ENCODE measurements around the gene WDR38. TPM values are rescaled to one million over a fixed set of nuclear protein-coding genes. Genes with fewer than 3 reads are reported as not detected.

Gene WDR38
- total RNA-seq, 4 donors from 2014 or later, result not detected

- Histone ChIP-seq H3K36me3 (no peaks in the 10 kb centered on the region), H3K27me3 (no peaks in the 10 kb centered on the region), H3K4me1 (peaks cover 11 to 26% (median 24%) of the 10 kb centered on the region in 4 donors), H3K4me3 (no peak overlapping the region), H3K27ac (peak overlapping the region; percentile 13 to 83 (median 77)), H3K9me3 (no peaks in the 10 kb centered on the region)
- intact Hi-C loops (cut with DNase I; ENCODE audit: low total_unique reads), result no loop called here
- 83% methylated on average over 7 of the region's 7 CpGs; no CpG with 5 or more reads in 1 of the 2 donors for WGBS, 2 donors (ENCODE audit: low coverage in 1 of 2)
- DNase-seq, result no peak
- TF ChIP-seq POLR2AphosphoS5 (IDR thresholded peaks at IDR 0.05) (no peak), EP300 (IDR thresholded peaks at IDR 0.05; ENCODE audit: low read depth) (no peak), POLR2A (IDR thresholded peaks at IDR 0.05) (no peak)
- TF ChIP-seq, protein P1, sequence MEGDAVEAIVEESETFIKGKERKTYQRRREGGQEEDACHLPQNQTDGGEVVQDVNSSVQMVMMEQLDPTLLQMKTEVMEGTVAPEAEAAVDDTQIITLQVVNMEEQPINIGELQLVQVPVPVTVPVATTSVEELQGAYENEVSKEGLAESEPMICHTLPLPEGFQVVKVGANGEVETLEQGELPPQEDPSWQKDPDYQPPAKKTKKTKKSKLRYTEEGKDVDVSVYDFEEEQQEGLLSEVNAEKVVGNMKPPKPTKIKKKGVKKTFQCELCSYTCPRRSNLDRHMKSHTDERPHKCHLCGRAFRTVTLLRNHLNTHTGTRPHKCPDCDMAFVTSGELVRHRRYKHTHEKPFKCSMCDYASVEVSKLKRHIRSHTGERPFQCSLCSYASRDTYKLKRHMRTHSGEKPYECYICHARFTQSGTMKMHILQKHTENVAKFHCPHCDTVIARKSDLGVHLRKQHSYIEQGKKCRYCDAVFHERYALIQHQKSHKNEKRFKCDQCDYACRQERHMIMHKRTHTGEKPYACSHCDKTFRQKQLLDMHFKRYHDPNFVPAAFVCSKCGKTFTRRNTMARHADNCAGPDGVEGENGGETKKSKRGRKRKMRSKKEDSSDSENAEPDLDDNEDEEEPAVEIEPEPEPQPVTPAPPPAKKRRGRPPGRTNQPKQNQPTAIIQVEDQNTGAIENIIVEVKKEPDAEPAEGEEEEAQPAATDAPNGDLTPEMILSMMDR (IDR thresholded peaks at IDR 0.05), result no peak
- in situ Hi-C loops (cut with MboI; ENCODE audit: low pct_ligation_motif_present in 1 of 4, low pct_unique_long_range_greater_than_20kb in 1 of 4, low sequenced_read_pairs in 3 of 4), result no loop called here
Measured at GRCh38 chr9:124813041-124813440, 40.2 kb upstream of the WDR38 start.

GRCh38 chr9:124813501-124814163 is 39.6 kb upstream of the WDR38 start:
- WGBS, 2 donors (ENCODE audit: low coverage in 1 of 2), result 50 to 78% methylated on average over 1 to 11 of the region's 11 CpGs
- Histone ChIP-seq H3K36me3 (no peaks in the 10 kb centered on the region), H3K9me3 (no peaks in the 10 kb centered on the region), H3K4me3 (no peak overlapping the region), H3K4me1 (peaks cover 11 to 26% (median 24%) of the 10 kb centered on the region in 4 donors), H3K27me3 (no peaks in the 10 kb centered on the region), H3K27ac (peak overlapping the region; percentile 13 to 83 (median 77))
- DNase-seq, result no peak
- in situ Hi-C loops (cut with MboI; ENCODE audit: low pct_ligation_motif_present in 1 of 4, low pct_unique_long_range_greater_than_20kb in 1 of 4, low sequenced_read_pairs in 3 of 4), result no loop called here
- intact Hi-C loops (cut with DNase I; ENCODE audit: low total_unique reads), result no loop called here
- TF ChIP-seq POLR2AphosphoS5 (IDR thresholded peaks at IDR 0.05) (no peak), EP300 (IDR thresholded peaks at IDR 0.05; ENCODE audit: low read depth) (no peak), POLR2A (IDR thresholded peaks at IDR 0.05) (no peak)
- TF ChIP-seq, protein P1 (IDR thresholded peaks at IDR 0.05), result no peak

DNA sequence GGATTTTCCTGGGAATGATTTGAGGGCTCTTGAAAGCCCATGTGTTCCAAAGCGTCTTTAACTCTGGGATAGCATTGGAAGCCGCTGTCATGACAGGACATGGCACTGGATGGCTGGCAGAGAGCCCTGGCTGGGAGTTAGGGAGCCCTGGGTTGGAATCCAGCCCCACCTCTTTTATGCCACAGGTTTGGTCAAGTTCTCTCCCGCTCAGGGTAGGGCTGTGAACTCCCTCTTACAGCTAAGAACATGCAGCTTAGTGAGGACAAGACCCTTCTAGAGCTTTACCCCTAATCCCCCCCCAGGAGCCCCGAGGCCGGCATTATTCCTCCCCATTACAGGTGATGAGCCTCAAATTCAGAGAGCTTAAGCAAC is 39.1 kb upstream of the WDR38 start:
- H3K27me3 ChIP-seq, result no peaks in the 10 kb centered on the region
- no peaks in the 10 kb centered on the region for H3K9me3 ChIP-seq
- DNase-seq, result no peak
- no peak overlapping the region for H3K4me3 ChIP-seq
- 72 to 90% methylated on average over 3 to 5 of the region's 5 CpGs for WGBS, 2 donors (ENCODE audit: low coverage in 1 of 2)
- no peaks in the 10 kb centered on the region for H3K36me3 ChIP-seq
- intact Hi-C loops (cut with DNase I; ENCODE audit: low total_unique reads), result no loop called here
- in situ Hi-C loops (cut with MboI; ENCODE audit: low pct_ligation_motif_present in 1 of 4, low pct_unique_long_range_greater_than_20kb in 1 of 4, low sequenced_read_pairs in 3 of 4), result no loop called here
- H3K4me1 ChIP-seq, result peaks cover 11 to 26% (median 24%) of the 10 kb centered on the region in 4 donors
- peak overlapping the region in 3 of 4 donors; percentile 74 to 83 (median 80) for H3K27ac ChIP-seq
- TF ChIP-seq, protein P1 (IDR thresholded peaks at IDR 0.05), result no peak
- TF ChIP-seq POLR2A (IDR thresholded peaks at IDR 0.05) (no peak), EP300 (IDR thresholded peaks at IDR 0.05; ENCODE audit: low read depth) (no peak), POLR2AphosphoS5 (IDR thresholded peaks at IDR 0.05) (no peak)

DNA sequence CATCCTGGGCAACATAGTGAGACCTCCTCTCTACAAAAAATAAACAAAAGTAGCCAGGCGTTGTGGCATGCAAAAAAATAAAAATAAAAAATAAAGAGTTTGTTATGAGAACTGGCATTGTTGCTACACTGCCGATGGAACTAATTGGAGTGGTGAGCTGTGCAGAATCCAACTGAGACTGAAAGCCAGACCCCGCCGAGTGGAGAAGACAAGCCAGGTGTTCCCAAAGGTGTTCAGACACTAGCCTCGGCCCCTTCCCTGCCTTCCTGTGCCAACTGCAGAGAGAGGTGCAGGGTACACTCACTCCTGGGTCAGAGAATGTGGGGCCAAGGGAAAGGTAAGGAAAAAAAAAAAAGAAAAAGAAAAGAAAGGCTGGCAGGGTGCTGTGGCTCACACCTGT is 37.7 kb upstream of the WDR38 start:
- in situ Hi-C loops (cut with MboI; ENCODE audit: low pct_ligation_motif_present in 1 of 4, low pct_unique_long_range_greater_than_20kb in 1 of 4, low sequenced_read_pairs in 3 of 4) (no loop called here), intact Hi-C loops (cut with DNase I; ENCODE audit: low total_unique reads) (no loop called here)
- Histone ChIP-seq H3K4me1 (peaks cover 11 to 26% (median 24%) of the 10 kb centered on the region in 4 donors), H3K9me3 (no peaks in the 10 kb centered on the region), H3K27me3 (no peaks in the 10 kb centered on the region), H3K27ac (no peak overlapping the region), H3K36me3 (no peaks in the 10 kb centered on the region), H3K4me3 (no peak overlapping the region)
- DNase-seq, result no peak
- 78 to 83% methylated on average over 4 to 5 of the region's 5 CpGs for WGBS, 2 donors (ENCODE audit: low coverage in 1 of 2)
- TF ChIP-seq POLR2AphosphoS5 (IDR thresholded peaks at IDR 0.05), result no peak
- TF ChIP-seq EP300 (IDR thresholded peaks at IDR 0.05; ENCODE audit: low read depth), result no peak
- no peak for TF ChIP-seq POLR2A (IDR thresholded peaks at IDR 0.05)
- TF ChIP-seq, protein P1 (IDR thresholded peaks at IDR 0.05), result no peak
